Activated CD8-positive, alpha-beta memory T cell treated with anti-CD3 and anti-CD28 coated beads for 4 hours (primary cell): Measurements from ENCODE around the gene TIMP3.

Experiments used
- DNase-seq, 2 donors: peaks; one replicate each; pipeline ENCODE4 v3.0.0-alpha.2; 2020; ENCODE audit warnings: low read depth in 2 of 2

The TIMP3 gene

DNA sequence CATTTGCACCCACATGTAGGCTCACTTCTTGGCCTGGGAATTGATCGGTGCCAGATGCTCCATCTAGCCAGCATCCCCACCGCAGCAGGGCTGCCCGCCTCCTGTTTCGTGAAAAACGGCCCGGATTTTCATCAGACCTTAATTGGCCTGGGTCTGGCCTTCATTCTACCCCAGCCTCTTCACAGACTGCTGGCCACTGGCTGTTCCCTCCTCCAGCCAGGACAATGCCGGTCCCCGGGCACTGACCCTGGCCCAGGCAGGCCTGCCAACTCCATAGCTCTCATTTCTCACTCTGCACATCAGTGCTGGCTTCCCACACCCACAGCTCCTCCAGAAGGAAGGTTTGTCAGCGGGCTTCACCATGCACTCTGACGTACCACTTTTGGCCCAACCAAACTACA, 27.9 kb downstream of the TIMP3 start:
- DNase-seq = no peak

DNA sequence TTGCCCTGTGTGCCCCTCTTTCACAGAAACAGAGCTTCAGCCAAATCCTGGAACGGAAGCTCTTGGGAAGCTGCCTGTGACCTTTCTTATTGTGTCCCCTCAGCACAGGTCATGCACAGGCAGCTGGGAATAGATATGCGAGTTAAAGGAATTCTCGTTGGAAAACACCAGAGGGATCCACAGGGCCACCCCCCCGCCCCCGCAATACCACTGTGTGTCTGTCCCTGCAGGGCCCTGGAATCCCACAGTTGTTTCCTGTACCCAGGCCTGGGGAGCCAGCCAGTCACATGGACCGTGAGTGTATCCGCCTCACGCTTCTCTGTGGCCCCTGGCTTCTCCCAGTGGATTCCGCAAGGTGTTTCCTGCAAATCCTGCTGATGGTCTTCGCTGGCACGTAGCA, 29.0 kb downstream of the TIMP3 start:
- DNase-seq = no peak

DNA sequence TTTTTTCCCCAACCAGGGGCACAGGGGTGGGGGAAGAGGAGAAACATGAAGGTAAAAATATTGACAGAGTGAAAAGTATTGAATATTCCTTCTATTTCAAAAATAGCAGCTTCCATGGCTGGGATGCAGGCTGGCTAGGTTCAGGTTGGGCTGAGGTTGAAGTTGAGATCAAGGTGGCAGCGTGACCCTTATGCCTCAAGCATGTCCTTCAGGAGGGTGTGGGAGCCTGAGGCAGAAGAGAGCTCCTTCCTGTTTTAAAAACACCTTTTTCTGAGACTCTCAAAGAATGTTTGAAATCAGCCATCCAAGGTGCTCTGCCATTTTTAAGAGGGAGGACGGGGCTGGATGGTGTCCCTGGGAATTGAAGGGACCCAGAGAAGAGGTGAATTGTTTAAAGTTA, 29.5 kb downstream of the TIMP3 start:
- no peak for DNase-seq

- no peak for DNase-seq
These were observed 30.1 kb downstream of the TIMP3 start for GRCh38 chr22:32831584-32831983.

- no peak for DNase-seq
These were observed 30.7 kb downstream of the TIMP3 start for GRCh38 chr22:32832174-32832573.

- DNase-seq = no peak
These were observed 35.0 kb downstream of the TIMP3 start for GRCh38 chr22:32836280-32837123.

DNA sequence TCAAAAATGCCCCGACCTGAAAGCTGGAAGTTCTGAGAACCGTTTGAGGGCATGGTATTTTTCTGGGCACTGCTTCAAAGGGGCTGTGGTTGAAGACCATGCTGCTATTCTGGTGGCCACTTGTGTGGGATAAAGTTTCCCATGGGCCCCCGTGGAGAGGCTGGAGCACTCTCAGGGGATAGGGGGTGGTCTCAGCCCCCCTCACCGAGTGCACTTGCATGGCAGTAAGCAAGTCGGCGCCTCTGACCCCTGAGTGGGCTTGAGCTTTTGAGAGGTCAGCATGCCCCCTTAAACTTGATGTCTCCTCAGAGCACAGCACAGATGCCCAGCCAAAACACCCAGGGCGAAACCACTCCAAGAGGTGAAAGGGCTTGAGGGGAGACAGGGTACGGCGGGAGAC, 35.6 kb downstream of the TIMP3 start:
- no peak for DNase-seq

GRCh38 chr22:32837803-32838202, 36.3 kb downstream of the TIMP3 start:
- no peak for DNase-seq

DNA sequence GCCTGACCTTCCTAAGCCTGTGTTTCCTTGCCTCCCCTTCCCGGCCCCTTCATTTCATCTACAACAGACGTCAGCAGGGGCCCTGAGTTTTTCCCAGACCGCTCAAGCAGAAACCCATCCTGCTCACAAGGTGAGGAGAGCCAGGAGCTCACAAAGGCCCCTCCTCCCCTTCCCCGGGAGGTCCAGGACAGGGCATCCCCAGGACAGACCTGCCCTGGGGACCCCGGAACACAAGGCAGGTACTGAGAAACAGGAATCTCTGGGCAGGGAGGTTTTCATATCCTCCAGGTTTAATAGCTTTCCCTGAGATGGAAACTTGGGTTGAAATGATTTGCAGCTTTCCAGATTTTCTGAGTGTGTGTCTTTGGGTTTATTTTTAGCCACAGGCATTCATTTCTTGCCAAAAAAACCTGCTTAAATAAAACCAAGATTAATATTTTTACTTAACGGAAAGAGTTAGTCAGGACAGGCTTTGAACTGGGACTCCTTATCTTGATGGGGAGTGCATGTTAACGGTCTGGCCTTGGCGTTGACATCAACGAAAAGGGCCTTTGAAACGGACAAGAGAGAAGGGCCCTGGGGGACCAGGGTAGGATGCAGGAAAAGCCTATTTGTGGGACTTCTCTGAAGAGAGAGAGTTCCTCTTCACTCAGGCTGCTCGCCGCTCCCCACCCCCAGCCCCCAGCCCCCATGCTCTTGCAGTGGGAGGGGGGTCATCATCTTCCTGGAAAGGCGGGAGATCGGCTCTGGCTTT, 38.5 kb downstream of the TIMP3 start:
- DNase-seq = no peak

GRCh38 chr22:32841175-32841574, 39.7 kb downstream of the TIMP3 start:
- no peak for DNase-seq

DNA sequence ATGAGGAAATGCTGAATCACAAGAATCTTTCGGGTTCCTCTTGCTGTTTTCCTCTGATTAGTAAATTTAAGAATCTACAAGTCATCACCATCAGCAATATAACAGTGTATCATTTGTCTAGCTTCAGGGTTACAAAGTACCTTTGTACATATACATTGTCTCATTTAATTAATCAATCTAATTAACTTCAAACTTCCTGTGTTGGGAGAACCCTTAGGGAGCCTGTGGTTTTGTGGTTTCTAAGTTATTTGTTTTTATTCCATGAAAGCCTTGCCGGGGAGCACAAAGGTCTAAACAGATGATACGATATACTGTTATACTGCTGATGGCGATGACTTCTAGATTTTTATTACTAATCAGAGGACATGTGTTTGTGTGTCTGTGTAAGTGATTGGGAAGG, 41.0 kb downstream of the TIMP3 start:
- DNase-seq = no peak

DNA sequence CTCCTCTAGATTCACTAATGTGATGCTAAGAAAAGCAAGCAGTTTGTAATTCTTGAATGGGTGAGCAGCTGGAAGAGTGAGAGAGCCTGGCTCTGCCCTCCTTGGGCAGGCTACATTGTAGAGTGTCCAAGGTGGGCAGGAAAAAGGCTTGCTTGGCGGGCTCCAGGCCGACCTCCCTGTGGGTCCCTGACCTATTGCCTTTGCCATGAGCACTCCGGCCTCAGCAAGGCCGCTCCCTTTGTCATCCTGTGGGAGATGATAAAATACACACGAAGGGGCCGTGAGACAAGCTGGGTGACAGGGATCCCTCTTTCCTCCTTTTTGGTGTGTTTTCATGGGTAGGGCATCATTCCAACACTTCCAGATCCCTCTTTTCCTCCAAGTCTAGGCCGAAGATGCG, 41.8 kb downstream of the TIMP3 start:
- DNase-seq = no peak

DNA sequence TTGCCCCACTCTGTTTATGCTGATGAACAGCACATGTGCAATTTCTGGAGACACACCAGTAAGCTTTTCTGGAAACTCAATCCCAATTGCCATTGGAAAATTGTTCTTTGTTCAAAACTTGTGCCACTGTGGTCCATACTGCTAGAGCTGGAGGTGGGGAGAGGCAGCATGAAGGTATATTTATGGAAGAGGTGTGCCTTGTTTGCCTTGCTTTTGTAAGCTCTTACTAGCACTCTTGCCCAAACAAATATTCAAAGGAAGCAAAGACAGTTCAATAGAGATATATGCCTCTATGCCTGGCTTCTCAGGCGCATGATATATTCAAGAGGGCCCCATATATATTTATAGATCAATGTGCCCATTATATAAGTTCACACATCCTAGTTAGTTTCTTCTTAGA, 42.7 kb downstream of the TIMP3 start:
- DNase-seq = no peak

GRCh38 chr22:32846780-32847491, 45.4 kb downstream of the TIMP3 start:
- no peak for DNase-seq

- no peak for DNase-seq
These were observed 46.7 kb downstream of the TIMP3 start for GRCh38 chr22:32848226-32848625.

GRCh38 chr22:32849501-32849900, 48.0 kb downstream of the TIMP3 start:
- no peak for DNase-seq

DNA sequence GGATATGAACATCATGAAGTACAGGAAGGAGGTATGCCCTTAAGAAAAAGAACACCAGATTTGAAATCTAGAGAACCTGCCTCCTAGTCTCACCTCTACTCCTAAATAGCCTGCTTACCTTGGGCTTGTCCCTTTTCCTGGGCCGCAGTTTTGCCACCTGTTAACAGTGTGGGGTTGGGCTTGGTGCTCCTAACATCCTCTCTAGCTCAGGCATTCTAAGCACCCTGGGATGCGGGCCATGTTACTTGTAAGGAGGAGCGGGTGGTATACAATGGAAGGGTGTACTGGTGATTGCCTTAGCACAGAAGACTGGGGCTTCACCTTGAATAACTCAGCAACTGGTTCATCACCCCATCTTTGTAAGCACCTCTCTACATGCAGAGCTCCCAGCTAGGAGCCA, 48.7 kb downstream of the TIMP3 start:
- DNase-seq = no peak

DNA sequence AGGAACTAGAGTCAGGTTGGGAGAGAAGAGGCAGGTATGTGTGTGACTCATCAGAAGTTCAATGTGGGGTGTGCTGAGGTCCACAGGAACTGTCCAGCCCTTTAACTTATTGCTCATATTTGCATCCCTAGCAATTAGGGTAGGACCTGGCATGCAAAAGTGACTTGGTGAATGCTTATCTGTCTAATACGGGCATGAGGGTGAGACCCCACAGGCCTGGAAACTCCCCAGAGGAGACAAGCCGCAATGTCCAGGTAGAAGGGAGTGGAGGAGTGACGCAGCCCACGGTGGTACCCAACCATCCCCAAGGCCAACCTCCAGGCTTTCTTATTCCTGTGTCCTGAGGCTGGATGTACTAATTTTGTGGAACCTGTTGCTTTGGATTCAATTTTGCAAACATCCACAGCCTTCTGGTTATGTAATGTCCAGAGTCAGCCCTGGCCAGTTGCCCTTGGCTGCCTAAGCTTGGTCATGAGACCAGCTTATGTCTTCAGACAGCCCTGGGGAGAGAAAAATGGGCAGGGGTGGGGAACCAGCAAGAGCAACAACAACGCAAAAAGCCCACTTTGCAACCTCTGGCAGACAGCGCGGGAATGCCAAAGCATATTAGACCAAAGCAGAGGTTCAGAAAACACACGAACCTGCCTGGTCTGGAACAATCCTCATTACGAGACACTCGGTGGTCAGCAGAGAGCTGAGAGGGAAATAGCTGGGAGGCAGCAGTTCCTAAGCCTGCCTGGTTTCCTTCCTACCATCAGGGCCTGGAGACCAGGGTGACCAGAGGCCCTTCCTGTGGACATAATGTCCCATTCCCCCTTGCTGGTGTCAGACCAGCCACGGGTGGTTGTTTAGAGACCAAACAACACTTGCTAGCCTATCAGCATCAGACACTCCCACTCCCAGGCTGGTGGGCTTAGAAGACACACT, 49.3 kb downstream of the TIMP3 start:
- DNase-seq = no peak

DNA sequence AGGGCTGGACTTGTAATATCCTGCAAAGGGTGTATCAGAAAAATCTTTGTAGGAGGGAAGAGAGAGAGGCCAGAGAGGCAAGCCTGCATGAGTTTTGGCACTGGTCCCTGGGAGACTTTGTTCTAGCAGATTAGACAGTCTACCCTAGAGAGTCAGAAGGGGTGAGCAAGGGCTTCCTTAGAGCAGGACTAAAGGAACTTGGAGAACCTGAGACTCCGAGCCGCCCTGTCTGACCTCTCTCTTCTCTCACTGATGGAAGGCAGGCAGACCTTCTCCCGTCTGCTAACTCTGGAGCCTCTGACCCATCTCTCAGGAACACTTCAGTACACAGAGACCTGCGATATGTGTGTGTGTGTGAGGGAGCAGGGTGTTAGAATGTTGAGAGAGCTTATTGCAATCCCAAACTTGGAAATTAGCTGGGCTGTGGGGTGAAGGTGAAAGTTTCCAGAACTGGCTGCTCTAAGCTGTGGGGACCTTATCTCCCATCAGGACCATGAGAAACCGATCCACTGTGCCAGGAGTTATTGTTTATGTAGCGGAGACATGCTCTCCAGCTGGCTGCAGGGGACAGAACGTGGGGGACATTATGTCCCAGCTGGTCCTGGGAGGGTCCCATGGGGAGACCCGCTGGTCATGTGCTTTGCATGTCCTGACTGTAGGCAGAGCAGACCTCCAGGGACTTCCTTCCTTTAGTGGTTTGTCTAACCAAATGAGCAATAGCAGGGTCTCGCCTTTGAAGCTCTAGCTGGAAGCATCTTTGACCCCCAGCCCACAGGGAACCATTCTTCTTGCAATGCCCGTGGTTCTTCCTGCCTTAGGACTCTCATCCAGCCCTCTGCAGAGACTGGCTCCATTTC, 51.1 kb downstream of the TIMP3 start:
- DNase-seq = no peak

GRCh38 chr22:32853662-32854061, 52.2 kb downstream of the TIMP3 start:
- DNase-seq = no peak
